ENCODE data around the gene BATF3.
"Not testable (repeated sequence)": the region's sequence is repeated elsewhere in the genome, so short reads cannot be mapped to it uniquely, and the experiment has no call there.

Gene BATF3

DNA sequence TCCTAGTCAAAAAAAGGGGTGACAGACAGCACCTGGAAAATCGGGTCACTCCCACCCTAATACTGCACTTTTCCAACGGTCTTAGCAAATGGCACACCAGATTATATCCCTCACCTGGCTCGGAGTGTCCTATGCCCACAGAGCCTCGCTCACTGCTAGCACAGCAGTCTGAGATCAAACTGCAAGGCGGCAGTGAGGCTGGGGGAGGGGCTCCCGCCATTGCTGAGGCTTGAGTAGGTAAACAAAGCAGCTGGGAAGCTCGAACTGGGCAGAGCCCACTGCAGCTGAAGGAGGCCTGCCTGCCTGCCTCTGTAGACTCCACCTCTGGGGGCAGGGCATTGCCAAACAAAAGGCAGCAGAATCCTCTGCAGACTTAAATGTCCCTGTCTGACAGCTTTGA lies 41.4 kb downstream of the BATF3 start:
- DNase-seq (ENCODE audit: low read depth in 2 of 2), result not testable (repeated sequence)

DNA sequence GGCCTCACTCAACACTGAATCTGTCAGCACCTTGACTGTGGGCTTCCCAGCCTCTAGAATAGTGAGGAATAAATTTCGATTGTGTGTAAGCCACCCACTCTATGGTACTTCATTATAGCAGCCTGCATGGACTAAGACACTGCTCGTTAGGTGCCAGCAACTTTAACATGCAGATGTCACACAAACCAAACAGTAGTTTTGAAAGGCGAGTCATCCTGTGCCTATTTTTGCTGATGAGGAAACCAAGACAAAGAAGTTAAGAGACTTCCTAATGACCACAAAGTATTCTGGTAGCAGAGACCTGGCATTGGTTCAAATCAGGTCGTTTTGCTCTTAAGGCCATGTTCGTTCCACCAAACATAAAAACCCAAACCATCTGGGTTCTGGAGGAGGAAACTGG lies 42.9 kb downstream of the BATF3 start:
- DNase-seq (ENCODE audit: low read depth in 2 of 2), result no peak

DNA sequence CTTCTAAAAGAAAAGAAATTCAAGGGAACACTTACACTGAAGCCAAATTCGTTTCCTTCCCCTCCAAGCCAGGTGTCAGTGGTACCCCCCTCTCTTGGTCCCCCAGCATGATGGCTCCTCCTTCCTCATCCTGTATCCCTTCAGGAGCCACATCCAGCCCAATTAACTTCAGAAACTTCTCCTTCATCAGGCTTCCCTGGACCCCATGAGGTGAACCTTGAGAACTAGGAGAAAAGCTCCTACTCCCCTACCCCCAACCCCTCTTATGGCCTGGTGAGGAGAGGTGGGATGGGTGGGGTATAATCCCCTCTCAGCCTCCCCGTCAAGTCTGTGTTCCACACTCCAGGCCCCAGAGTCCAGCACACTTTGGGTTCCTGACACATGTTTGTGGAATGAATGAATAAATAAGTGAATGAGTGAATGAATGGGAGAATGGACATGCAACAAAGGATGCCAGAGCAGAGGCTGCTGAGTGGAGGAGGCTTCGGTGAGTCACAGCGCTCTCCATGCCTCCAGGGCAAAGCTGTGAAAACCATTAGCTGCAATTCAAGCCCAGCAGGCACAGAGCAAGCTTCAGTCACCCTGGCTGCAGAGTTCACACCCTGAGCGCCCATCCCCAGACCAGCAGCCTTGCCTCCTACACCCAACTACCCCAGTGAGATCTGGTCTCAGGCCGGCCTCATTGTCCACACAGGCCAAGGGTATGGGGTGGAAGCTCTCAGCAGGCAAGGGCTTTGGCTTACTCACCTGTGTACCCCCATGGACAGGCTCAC lies 43.8 kb downstream of the BATF3 start:
- no peak for DNase-seq (ENCODE audit: low read depth in 2 of 2)

DNA sequence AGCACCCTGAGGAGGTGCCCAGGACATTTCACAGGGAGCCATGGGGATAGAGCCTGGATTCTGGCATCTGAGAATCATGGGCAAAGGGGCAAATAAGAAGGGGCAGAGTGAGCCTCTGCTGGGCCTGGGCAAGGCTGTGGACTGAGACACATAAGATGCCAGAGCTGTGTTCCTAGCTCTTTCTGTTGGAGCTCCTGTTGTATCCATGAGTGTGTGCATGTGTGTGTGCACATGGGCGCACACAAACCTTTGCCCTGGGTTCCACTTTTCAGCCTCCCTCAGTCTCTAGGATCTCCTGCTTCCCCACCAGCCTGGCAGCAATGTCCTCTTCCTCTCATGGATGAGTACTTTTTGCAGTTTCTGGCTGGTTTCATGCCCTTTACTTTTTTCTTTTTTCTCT lies 47.0 kb downstream of the BATF3 start:
- no peak for DNase-seq (ENCODE audit: low read depth in 2 of 2)

DNA sequence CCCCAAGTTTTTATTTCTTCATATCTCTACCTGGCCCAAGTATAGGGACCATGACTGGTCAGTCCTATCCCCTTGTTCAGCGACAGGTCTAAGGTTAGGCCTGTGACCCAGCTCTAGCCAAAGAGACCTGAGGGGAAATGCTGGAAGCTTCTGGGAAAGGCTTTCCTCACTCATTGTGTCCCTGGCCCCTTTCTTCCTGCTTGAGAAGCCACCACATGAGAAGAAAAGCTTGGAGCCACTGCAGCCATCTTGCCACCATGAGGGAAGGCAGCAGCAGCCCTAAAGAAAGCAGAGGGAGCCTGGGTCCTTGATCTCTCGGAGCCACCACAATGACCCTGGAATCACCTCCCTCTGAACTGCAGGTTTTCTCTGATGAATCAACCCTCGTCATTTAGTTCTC lies 47.7 kb downstream of the BATF3 start:
- no peak for DNase-seq (ENCODE audit: low read depth in 2 of 2)

DNA sequence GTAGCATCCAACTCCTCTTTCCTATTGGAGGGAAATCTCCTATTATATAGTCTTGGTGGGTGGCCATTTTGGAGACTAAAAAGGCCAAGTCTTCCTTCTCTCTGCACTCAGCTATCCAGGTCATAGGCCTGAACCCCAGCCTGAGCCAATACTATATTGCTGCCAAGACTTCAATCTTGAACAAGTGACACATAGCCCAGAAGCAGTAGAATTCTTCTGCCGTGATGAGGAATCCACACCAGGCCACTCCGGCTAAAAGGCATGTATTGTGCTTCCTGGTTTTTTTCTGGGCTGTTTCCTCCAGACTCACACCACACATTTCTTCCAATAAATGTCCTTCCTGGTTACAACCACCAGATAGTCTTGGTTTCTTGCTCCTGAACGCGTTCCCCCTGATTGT lies 48.1 kb downstream of the BATF3 start:
- no peak for DNase-seq (ENCODE audit: low read depth in 2 of 2)

DNA sequence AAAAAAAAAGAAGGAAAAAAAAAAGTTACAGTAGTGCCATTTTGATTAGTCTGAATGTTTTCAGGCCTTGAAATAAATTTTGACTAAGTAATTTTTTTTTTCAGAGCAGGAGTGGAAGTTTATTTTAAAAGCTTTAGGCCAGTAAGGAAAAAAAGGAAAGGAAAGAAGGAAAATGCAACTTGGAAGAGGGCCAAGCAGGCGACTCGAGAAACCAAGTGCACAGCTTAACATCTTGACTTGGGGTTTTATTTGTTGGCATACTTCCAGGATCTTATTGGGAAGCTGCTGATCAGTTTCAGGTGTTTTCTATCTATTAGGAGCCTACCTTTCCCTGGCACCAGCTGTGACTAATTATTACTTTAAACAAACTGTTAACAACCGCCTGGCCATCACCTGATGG lies 49.4 kb downstream of the BATF3 start:
- DNase-seq (ENCODE audit: low read depth in 2 of 2), result no peak

DNA sequence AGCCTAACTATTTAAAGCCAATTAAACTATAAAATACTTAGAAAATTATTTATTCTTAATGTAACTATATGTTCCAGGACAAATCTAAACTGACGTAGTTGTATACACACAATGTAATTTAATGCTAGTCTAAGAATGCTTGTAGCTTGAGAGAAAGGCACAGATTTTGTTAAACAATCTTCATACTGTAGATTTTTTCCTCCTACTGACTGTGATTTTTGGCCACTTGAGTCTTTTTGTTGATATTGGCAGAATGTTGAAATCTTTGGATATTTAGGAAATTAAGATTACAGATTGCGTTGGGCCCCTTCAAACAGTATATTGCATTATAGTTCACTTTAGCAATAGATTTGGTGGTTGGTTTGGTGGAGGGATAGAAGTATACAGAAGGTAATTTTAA lies 50.6 kb downstream of the BATF3 start:
- no peak for DNase-seq (ENCODE audit: low read depth in 2 of 2)

DNA sequence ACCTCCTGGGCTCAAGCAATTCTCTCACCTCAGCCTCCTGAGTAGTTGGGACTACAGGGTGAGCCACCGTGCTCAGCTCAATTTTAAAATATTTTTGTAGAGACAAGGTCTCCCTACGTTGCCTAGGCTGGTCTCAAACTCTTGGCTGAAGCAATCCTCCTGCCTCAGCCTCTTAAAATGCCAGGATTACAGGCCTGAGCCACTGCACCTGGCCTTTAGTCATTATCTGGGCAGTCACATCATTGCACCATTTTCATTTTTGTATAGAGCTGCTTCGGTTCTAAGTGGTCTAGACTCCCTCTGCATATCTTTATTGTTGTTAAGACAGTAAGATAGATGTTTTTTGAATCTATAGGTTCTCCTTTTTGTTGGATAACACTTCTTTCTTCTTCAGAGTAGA lies 51.2 kb downstream of the BATF3 start:
- no peak for DNase-seq (ENCODE audit: low read depth in 2 of 2)

DNA sequence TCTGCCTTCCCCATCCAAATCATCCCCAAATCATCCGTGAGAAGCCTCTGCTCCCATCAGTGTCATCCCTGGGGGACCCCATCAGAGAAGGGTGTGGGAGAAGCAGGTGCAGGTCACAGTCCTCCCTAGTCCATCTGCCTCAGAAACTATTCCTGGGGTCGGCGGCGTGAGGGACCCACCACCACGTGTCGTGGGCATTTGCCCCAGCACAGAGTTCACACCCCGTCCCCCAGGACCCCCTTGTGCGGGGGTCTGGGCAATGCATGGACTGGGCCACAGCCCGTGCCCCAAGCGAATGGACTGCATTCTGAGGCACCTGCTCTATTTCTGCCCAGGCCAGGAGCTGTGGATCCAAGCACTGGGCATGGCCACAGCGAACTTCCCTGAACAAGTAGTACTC lies 52.6 kb downstream of the BATF3 start:
- no peak for DNase-seq (ENCODE audit: low read depth in 2 of 2)

DNA sequence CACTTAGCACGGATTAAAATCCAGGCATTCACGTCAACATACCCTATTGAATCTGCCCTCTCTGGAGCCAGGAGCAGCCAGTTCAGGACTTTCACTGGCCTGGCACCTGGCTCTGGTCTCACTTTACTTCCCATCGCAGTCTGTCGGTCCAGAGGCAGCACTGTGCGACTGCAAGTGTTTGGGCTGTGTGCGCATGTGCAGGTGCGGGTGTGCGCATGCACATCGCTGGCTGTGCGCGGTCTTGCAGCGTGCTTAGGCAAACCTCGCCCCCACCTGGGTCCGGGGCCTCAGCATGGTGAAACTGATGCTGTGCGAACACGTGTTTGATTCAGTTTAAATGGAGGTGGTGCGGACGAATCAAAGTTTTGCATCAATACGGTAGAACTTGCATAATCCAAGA lies 53.1 kb downstream of the BATF3 start:
- no peak for DNase-seq (ENCODE audit: low read depth in 2 of 2)

DNA sequence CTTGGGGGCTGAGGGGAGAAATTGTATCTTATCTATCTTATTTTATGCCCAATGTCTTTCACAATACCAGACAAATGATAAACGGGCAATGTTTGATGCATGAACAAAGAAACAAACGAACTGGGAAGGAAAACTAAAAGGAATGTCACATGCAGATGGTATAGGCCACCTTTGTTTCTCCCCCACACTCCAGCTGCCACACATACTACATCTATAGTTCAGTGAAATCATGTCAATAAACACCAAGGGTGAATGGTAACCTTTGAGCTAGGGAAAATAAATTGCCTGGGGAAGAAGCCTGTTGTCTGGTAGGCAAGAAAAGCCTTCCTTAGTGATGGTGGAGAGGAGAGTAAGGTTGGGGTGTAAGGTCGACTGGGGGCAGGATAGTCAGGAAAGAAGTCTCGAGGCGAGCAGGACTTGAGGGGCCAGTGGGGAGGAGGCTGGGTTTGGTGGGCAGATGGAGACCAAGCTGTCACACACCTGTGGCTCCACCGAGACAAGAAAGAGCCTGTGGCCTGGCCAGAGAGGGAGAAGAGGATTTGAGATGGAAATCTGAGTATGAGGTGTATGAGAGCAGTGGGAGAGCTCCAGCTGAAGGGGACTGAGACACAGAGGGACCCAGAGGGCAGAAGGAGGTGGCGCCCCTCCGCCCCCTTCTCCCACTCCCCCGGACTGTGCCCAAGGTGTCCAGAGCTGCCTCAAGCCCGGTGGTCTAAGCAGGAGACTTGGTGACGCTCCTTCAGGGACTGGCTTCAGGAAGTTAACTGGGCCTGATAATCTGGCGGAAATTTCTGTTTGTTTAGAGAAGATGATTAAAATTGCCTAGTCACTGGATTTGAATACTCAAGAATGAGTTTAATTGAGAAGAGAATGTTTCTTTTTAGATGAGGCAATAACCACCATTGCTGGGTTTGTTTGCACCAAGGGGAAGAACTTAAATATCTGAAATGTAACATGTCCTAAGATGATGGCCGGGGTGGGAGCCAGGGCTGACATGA lies 53.8 kb downstream of the BATF3 start:
- no peak for DNase-seq (ENCODE audit: low read depth in 2 of 2)

DNA sequence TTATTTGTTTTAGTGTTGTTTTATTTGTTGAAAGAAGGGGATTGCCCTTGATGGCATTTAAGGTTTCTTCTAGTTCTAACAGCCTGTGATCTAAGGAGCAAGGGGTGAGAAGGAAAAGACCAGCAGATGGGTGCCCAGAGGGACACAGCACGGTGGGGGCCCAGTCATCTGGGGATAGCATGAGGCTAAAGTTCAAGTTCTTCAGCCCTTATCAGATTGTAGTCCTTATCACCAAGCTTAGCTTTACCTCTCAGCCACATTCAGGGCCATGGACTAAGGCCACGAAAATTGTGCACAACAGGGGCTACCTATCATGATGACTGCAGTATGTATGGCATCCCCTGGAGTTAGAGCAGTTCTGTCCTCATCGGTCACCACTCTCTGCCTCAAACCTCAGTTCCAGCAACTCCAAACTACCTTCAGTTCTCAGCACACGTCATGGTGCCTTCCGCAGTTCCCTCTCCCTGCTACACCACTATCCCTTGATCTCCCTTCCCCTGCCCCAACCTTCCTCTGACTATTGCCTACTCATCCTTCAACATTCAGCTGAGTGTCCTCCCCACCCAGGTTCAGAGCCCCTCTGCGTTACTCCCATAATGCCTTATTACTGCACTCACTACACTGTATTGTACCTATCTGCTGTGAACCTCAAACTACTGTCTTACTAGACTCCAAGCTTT lies 54.6 kb downstream of the BATF3 start:
- DNase-seq (ENCODE audit: low read depth in 2 of 2), result no peak

DNA sequence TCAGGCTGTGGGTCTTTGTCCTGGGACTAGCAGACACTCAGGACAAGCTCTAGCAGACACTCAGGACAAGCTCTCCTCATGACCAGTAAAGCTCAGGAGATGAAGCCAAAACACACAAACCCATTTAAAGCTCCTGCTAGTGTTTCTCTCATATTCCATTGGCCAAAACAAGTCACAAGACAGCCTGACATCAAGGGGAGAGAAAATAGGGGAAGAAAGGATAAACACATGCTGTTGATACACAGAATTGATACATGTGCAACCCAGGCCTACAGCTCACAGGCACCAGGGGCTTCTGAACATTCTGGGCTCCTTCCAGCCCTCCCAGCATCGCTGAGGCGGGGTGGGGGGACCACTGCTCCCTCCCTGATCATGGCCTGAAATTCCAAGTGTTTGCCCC lies 55.8 kb downstream of the BATF3 start:
- DNase-seq (ENCODE audit: low read depth in 2 of 2), result no peak

DNA sequence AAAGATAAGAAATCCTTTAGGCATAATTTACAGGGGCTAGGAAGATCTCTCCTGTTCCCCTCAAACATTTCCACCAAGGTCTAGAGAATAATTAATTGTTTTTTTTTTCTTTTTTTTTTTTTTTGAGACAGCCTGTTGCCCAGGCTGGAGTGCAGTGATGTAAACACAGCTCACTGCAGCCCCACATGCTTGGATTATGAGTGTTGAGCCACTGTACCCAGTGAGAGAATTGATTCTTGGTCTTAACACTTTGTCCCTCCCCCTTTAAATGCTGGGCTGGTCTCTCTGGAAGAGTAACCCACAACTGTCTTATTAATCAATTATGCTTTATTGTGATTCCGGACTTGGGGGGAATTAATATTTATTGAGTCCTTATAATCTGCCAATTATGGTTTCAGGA lies 57.7 kb downstream of the BATF3 start:
- DNase-seq (ENCODE audit: low read depth in 2 of 2), result no peak

DNA sequence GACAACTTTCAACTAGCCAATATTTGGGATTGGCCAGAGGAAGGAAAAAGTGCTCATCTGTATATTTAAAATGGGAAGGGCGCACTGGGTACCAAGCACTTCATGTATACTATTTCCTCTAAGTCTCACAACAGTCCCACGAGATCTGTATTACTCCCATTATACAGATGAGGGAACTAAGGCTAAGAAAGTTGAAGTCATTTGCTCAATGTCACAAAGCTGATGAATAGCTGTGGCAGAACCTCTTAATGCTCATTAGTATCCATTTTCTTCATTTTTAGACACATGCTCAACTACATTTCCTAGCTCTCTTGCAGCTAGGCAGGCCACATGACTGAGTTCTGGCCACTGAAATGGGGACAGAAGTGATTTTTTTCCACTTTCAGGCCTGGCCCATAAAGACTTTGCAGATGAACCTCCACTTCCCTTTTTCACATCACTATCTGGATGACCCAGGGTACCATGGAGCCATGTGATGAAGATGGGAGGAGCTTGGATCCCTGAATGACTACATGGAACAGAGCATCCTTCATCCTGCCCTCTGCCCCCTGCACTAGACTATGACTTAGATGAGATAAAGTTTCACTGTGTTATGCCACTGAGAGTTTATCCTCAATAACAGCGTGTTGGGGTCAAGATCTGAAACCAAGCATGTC lies 59.3 kb downstream of the BATF3 start:
- DNase-seq (ENCODE audit: low read depth in 2 of 2), result no peak

DNA sequence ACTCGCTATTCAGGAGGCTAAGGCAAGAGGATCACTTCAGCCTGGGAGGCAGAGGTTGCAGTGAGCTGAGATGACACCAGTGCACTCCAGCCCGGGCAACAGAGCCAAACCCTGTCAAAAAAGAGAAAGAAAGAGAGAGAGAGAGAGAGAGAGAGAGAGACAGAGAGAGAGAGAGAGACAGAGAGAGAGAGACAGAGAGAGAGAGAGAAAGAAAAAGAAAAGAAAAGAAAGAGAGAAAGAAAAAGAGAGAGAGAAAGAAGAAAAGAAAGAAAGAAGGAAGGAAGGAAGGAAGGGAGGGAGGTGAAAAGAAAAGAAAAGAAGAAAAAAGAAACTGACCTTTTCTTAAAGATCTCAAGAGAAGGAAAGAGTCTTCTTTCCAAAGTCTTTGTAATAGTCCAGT lies 60.1 kb downstream of the BATF3 start:
- DNase-seq (ENCODE audit: low read depth in 2 of 2), result not testable (repeated sequence)

DNA sequence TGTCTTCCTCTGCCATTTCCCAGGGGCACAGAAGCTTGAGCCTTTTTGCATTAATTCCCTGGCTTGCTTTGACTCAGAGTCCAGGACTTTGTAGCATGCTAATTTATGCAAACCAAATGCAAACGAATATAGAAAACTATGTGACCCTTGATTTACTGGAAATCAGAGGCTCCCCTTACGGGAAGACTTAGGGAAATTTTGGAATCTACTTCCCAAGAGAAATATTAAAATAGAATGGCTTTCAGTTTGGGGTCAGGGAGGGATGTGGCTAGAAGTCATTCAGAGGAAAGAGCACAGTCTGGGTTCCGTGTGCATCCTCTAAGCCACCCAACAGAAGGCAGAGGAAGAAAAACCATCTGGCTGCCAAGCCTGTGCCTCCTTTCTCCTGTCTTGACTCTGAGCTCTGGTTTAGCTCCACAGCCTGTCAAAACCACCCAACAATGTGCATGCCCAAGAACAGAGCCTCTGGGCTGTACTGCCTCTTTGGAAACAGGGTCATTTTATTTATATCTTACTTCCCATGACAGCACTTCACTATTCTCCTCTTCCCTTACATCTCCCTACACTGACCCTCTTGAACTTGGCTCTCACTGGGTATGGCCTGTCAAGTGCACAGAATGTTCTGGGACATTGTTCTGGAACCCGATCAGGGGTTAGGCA lies 61.0 kb downstream of the BATF3 start:
- DNase-seq (ENCODE audit: low read depth in 2 of 2), result no peak

DNA sequence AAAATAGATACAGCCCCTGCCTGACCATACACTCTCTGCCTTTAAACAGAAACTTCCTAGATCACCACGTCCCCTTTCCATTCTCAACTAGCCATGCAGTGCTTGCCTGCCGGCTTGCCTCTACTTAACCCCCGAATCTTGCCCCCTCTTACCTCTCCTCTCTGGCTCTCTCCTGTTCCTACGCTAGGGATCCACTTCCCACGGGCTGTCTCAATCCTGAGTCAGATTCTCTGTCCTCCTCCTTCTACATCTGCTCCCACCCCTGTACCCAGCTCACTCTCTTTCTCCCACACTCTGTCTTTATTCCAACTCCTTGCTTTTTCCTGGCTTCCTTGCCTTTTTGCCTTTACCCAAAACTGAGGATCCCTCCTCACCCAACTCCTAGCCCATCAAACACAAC lies 61.7 kb downstream of the BATF3 start:
- no peak for DNase-seq (ENCODE audit: low read depth in 2 of 2)

Data from stimulated activated CD4-positive, alpha-beta T cell treated with anti-CD3 and anti-CD28 coated beads, Interleukin-15, amount 100 ng/mL, for 48 hours (primary cell).